ENCODE results near the gene IGF1R.

GRCh38 chr15:99010768-99011167, 362.4 kb downstream of the IGF1R start:
- no peak for TF ChIP-seq POLR2AphosphoS5 (IDR thresholded peaks at IDR 0.05; ENCODE audit: insufficient read depth, low read depth, low read length)
- no peak for TF ChIP-seq CTCF (IDR thresholded peaks at IDR 0.05; ENCODE audit: extremely low read depth in 1 of 2, insufficient read depth in 1 of 2, low read depth in 1 of 2, low read length in 2 of 2)
- TF ChIP-seq POLR2A (IDR thresholded peaks at IDR 0.05; ENCODE audit: low read depth, low read length), result no peak
- no peak for TF ChIP-seq MYC (IDR thresholded peaks at IDR 0.05; ENCODE audit: low read depth, low read length)
- no peak for TF ChIP-seq JUN (IDR thresholded peaks at IDR 0.05; ENCODE audit: borderline replicate concordance, insufficient read depth, insufficient read length, low read depth)
- no peak for TF ChIP-seq MAX (IDR thresholded peaks at IDR 0.05; ENCODE audit: insufficient read depth, insufficient read length)
- TF ChIP-seq GATA2 (IDR thresholded peaks at IDR 0.05; ENCODE audit: insufficient read depth, insufficient read length, low read depth, low read length), result no peak
- TF ChIP-seq EZH2 (IDR thresholded peaks at IDR 0.05; ENCODE audit: borderline replicate concordance, low read depth, low read length, severe bottlenecking), result no peak
- TF ChIP-seq FOS (IDR thresholded peaks at IDR 0.05; ENCODE audit: borderline replicate concordance, insufficient read depth, low read length), result no peak
